ENCODE results near the gene SERPINB2.
"Not testable (repeated sequence)": the region's sequence is repeated elsewhere in the genome, so short reads cannot be mapped to it uniquely, and the experiment has no call there.

SERPINB2 gene

DNA sequence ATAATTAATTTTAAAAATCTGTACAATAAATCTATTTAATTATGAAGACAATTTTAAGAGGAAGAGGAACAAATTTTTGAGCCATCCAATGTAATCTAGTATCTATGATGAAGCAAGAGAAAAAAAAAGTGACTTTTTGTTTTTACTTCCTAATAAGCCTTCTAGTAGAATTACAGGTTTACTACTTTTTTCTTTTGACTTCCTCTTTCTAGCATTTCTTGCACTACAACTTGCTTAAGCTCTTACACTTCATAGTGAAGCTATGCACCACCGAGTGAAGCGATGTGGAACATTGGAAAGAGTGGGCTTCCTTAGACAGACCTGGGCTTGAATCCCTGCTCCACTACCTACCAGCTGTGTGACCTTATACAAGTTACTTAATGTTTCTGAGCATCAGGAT, 2.1 kb downstream of the SERPINB2 start:
- DNase-seq, result no peak

DNA sequence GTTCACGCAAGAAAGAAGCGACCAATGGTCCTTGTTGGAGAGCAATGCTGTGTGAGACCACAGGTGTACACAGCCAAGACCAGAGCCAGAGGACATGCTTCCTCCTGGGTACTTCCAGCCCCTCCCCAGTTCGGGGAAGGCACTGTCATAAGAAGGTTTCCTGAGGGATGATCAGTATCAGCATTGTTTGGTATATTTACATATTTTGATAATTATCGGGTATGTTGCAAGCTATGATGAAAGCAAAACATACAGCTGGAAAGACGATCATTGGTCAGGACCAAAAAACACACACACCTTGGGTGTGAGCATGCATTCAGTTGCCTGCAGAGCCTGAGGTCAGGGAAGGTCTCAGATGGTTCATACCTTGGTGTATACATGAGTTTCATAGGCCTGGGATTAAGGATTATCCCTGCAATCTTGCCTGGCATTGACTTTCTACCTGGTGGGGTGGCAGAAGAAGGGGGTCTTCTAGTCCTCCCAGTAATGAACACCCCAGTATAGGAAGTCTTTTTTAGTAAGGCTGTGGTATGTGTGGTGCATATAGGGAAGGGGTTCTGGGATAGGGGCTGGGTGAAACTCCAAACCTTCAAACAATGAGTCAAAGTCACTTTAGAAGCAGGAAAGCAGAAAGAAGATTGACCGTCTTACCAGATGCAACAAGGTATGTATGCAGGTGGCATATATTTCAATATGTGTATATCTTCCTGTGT, 2.9 kb downstream of the SERPINB2 start:
- DNase-seq, result no peak

- no peak for DNase-seq
These were observed 3.4 kb downstream of the SERPINB2 start for GRCh38 chr18:63890950-63891304.

GRCh38 chr18:63892566-63892965, 5.1 kb downstream of the SERPINB2 start:
- no peak for DNase-seq

- DNase-seq, result no peak
These were observed 6.7 kb downstream of the SERPINB2 start for GRCh38 chr18:63894106-63894772.

GRCh38 chr18:63895190-63895589, 7.7 kb downstream of the SERPINB2 start:
- DNase-seq, result no peak

DNA sequence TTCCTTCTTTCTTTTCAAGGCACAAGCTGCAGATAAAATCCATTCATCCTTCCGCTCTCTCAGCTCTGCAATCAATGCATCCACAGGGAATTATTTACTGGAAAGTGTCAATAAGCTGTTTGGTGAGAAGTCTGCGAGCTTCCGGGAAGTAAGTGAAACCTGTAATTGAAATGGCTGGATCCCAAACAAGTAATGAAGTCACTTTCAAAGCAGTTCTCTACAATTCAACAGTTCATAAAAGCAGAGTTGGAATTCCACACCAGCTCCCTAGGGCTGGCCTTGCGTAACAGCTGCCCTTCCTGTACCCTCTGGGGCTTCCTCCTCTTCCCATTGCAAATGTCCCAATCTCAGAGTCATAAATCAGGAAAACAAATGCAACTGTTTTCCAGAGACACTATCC, 9.6 kb downstream of the SERPINB2 start:
- no peak for DNase-seq

GRCh38 chr18:63899206-63899605, 11.7 kb downstream of the SERPINB2 start:
- no peak for DNase-seq

DNA sequence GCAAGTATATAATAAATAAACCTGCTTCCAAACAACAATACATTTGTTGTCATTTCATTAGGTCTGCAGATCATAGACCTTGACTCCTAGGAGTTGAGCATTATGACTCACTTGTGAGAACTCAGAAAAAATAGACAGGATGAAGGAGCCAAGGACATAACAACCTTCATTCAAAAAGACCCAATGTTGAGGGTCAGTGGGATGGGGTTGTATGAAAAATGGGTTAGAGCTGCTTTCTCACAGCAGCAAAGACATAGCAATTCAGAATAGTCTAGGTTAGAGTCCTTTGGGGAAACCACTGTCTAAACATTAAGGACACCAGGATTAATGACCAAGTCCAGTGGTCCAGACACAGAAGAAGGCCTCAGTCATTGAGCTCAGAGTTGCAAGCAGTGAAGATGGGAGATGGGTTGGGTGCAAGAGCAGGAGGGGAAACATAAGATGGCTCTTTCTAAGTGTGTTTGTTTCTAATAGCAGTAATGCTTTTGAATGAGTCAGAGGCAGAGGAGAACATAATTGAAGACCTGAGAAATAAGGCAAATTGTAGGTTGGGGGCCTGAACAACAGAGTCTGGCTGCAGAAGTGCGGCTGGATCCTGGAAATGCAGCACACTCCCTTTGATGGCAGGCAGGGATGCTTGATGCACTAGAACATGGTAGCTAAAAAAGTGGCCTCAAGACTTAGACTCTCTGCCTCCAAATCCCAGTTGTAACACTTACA, 16.5 kb downstream of the SERPINB2 start:
- DNase-seq, result no peak

- no peak for DNase-seq
These were observed 17.2 kb downstream of the SERPINB2 start for GRCh38 chr18:63904694-63905093.

DNA sequence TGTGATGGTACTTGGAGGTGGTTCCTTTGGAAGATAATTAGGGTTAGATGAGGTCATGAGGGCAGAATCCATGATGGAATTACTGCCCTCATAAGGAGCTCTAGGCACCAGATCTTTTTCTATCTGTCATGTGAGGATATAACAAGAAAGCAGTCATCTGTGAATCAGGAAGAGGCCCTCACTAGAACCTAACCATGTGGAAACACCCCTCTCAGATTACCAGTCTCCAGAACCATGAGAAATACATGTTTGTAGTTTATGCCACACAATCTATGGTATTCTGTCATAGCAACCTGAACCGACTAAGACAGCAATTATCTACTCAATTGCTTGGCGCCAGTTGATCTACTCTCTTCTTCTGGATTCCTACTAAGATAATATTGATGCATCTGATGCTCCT, 17.9 kb downstream of the SERPINB2 start:
- no peak for DNase-seq

DNA sequence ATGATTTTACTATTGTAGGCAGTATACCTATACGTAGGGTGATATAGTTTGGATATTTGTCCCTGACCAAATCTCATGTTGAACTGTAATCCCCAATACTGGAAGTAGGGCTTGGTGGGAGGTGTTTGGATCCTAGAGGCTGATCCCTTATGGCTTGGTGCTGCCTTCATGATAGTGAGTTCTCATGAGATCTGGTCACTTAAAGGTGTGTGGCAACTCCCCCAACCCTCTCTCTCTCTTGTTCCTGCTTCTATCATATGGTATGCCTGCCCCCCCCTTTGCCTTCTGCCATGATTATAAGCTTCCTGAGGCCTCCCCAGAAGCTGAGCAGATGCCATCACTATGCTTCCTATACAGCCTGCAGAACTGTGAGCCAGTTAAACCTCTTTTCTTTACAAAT, 18.6 kb downstream of the SERPINB2 start:
- no peak for DNase-seq

DNA sequence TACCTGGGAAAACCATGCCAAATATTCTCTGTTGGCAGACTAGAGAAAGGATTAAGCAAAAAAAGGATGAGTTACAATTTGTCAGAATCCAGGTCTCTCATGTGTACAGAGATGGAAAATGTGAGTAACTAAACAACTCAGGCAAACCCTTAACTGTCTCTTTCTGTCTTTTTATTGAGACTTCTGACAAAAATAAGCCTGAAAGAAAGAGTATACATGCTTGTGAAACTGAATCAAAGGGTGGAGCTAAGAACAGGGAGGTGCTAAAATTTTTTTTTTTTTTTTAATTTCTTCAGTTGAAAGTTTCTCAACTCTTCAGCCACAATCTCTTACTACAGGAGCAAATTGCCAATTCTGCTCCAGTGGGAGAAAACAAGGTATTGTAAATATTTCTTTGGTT, 20.2 kb downstream of the SERPINB2 start, which contains the start of gene SERPINB10:
Gene SERPINB10, plus strand, starts transcription at position 295 of the 400 bp plus-strand sequence. CDS start 7,553 bp downstream, outside the sequence.
- no peak for DNase-seq

- DNase-seq, result no peak
These were observed 21.4 kb downstream of the SERPINB2 start for GRCh38 chr18:63908858-63909257.

- DNase-seq, result no peak
These were observed 22.4 kb downstream of the SERPINB2 start for GRCh38 chr18:63909870-63910269.

GRCh38 chr18:63917817-63918216, 30.3 kb downstream of the SERPINB2 start:
- DNase-seq, result no peak

DNA sequence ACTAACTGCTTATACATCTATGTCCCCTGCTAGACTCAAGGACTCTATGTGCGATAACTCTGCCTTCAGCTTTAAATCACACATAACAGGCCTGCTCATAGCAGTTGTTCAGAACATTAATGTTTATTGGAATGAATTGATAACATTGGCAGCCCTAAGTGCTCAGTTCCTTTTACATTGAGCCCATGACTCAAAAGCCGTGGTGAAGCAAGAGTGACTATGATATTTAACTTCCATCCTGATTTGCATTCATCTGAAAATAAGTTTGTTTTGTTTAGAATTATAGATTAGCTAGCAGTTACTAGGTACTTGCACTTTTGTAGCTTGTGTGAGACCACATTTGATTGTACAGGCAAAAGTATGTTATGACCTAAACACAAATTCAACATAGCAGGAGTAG, 34.5 kb downstream of the SERPINB2 start:
- DNase-seq, result no peak

- no peak for DNase-seq
These were observed 37.0 kb downstream of the SERPINB2 start for GRCh38 chr18:63924551-63924950.

- no peak for DNase-seq
These were observed 40.8 kb downstream of the SERPINB2 start for GRCh38 chr18:63928331-63928730.

- not testable (repeated sequence) for DNase-seq
These were observed 41.9 kb downstream of the SERPINB2 start for GRCh38 chr18:63929369-63929768.

GRCh38 chr18:63930773-63931354, 43.4 kb downstream of the SERPINB2 start:
- no peak for DNase-seq

DNA sequence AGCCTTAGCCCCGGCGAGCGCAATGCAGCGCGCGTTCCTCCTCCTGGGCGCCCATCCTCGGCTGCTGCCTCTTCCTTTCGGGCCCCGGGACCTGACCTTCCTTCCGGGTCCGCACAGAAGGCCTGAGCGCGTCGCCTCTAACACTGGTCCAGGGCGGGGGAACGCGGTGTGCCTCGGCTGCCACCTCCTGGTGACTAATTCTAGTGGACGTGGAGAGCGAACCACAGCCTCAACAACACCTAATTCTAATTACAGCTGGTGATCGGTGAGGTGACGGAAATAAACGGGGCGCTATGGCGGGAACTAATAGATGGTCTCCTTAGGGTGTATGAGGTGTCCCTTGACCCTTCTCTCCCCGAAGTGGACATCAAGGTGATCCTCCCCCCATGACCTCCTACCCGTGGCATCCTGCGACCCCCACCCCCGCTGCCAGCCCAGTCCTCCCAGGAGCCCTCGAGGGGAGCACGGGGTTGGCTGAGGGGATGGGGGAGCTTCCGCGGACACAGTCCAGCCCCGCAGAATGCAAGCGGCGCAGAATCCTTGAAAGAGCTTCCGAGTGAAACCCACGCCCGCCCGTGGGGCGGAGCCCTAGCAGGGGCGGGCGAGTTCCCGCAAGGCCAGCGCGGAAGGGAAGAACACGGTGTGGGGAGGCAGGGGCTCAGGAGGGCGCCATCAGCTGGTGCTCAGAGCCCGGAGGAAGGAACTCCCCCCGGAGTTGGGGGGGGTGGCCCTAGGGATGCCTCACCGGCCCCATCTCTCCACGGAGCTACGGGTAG, 48.8 kb downstream of the SERPINB2 start:
- peak; percentile 51 for DNase-seq

DNA sequence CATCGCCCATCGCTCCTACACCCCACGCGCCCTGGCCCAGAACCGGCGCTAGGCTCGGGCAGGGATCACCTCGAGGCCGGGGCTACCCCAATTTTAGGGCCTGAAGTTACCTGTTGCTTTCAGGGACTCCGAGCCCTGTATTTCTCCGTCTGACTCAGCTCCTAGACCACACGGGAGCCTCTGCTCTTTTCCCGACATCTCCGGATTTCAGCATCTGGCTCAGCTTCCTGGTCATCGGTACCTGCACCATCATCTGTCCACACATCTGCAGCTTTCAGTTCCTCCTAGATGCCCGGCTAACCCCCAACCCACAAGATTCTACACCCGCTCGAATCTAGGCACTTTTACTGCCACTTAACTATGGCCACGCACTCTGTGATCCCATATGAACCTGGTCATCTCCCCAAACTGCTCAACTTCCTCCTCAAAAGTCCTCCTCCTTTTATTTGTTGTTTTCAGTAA, 49.5 kb downstream of the SERPINB2 start:
- DNase-seq, result no peak
